Caki2 (cell line): ENCODE data around the gene FAM20C. TPM values are rescaled to one million over a fixed set of nuclear protein-coding genes. Genes with fewer than 3 reads are reported as not detected.

ENCODE experiments used
- DNase-seq: peaks from one replicate; pipeline ENCODE4 v3.0.0-alpha.2; 2015; ENCODE audit warnings: low read depth
- in situ Hi-C: cut with HindIII; loops from 2 replicates; pipeline ENCODE4 v1.10.0; 2016; ENCODE audit warnings: low sequenced_read_pairs, low pct_unique_long_range_greater_than_20kb, mixed read lengths
- total RNA-seq: library from RNA; depleted of rRNA; stranded (reverse); fragments of >200 nt; shearing (Covaris generic); gene quantifications from 2 replicates; pipeline ENCODE4 v1.2.3, GENCODE V29; 2014; ENCODE audit warnings: low replicate concordance

Gene FAM20C
- total RNA-seq, 1 experiment from 2014 or later = 28.8 TPM

DNA sequence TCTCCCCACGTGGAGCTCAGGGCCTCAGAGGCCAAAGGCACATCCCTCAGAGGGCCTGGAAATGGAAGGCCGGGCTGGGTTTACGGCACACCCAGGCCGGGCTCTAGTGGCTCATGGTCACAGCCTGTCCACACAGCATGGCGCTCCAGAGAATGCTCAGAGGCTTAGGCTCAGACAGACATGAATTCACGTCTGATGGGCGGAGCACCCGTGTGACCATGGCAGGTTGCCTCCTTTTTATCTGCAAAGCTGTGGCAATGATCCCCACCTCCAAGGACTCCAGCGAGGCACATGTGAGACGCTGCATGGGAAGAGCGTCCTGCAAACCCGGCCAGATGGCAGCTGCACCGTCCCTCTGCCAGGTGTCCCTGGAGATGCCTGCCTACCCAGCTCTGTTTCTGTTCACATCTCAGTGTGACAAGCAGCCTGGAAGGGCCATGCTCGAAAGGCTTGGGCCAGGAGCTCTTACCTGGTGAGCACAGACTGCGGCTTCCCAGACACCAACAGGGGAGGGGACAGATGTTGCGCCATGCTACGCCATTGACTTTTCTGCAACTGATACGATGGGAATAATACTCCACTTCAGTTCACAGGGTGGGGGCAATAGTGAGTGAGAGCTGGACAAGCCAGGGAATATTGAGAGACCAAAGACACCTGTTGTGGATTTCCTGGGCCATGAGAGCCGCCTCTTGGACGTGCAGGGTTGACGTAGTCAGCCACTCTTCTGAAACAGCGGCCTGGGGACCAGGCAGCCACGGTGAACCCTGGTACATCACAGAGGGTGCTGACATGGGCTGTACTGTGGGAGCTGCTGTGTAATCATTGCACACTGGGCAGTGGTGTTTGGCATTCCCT lies 34.4 kb upstream of the FAM20C start:
- no peak for DNase-seq
- in situ Hi-C loops = no loop called here

DNA sequence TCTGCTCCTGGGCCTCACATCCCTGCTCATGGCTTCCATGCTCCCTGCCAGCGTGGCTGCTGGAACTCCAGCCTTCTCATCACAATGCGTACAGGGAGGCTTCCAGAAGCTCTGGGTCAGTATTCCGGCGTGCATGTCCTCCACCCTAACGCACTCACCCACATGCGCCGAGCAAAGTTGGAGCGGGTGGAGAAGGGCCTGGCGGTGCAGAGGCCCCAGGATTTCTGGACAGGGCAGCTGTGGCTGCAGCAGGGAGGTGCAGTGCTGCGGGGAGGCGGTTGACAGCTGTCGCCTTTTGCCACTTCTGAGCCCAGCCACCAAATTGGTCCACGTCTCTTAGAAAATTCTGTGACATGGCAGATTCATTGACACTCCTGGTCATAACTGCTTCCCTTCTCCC lies 33.6 kb upstream of the FAM20C start:
- in situ Hi-C loops = no loop called here

DNA sequence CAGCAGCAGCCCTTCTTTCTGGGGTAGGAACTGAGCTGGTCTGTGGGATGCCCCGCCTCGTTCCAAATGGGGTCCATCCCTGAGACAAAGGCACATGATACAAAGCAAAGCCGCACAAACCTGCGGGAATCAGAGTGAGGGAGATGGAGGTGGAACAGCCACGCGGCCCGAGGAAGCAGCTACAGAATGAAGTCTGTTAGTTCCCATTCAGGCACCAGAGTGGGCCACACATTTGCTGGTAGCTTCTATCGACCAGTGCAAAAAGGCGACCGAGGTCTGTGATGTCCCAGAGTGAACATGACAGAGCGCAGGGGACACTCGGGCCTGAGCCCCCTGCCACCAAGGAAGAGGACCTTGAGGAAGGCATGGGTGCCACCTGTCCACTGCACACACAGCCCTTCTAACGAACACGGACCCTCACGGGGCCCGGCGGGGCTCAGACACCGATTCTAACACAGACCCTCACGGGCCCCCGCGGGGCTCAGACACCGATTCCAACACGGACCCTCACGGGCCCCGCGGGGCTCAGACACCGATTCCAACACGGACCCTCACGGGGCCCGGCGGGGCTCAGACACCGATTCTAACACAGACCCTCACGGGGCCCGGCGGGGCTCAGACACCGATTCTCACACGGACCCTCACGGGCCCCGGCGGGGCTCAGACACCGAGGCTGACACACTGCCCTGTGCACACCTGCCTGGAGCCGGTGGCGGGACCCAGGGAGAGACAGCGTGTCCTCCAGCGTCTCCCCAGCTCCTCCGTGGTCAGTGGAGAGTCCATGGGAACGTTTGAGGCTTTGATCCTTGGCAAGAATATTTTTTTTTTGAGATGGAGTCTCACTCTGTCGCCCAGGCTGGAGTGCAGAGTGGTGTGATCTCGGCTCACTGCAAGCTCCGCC lies 32.8 kb upstream of the FAM20C start:
- DNase-seq = no peak
- in situ Hi-C loops = no loop called here

More for the DNA sequence above, 33.6 kb upstream of the FAM20C start:
- DNase-seq = no peak

DNA sequence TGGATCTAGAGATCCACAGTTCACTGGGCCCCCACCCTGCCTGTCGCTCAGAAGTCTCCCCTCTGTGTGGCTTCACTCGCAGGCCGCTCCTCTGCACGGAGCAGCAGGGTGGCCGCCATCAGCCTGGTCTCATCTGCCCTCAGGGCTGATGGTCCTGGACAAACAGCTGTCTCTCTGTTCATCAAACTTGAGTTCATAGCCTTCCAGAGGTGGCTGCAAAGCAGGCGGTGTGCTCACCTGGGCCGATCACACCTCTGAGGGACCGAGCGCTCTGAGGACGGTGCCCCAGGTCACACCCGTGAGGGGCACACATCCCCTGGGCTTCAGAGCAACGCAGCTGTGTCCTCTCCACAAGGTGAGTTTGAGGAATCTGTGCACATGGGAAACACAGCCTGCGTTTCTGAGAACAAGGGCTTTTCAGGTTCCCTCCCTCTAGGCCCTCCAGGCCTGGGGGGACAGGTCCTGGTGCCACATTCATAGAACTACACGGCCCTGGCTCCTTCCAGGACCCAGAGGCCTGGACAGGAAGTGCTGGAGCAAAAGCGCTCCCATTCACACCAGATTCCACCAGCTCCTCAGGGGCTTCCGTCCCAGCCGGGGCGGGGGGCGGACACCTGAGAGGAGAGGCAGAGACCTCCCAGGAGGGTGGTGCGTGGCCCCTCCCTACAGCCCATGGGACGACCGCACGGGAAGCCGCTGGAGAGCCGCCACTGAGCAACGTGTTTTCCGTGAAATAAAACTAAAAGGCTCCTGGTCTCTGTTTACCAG lies 31.2 kb upstream of the FAM20C start:
- no peak for DNase-seq
- in situ Hi-C loops = no loop called here

DNA sequence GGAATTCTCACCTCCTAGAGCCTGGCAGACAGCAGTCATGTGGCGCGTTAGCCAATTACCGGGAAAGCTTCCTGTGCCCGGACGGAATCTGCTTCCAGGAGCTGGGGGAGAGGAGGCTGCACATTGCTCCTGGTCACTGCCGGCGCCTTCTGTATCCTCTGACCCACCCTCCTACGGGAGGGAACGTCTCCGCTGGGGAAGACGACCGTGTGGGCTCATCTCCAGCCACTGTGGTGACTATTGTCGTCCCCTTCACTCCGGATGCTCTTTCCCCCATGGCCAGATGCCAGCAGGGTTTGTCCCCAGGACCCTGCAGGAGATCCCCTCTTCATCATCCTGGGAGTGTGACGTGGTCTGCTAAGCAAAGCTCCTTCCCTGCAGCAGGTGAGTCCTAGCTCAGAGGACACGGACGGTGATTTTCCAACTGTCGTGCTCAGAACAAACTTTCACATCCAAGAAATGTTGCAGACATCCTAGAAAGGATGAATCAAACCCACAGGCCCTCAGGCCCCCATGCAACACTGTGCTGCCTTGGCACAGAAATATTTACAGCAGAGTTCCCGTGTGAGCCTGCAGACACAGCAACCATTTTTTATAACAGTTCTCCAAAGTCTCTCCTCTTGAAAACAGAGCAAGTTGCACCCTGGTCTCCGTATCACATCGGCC lies 29.6 kb upstream of the FAM20C start:
- DNase-seq = no peak
- in situ Hi-C loops = no loop called here

DNA sequence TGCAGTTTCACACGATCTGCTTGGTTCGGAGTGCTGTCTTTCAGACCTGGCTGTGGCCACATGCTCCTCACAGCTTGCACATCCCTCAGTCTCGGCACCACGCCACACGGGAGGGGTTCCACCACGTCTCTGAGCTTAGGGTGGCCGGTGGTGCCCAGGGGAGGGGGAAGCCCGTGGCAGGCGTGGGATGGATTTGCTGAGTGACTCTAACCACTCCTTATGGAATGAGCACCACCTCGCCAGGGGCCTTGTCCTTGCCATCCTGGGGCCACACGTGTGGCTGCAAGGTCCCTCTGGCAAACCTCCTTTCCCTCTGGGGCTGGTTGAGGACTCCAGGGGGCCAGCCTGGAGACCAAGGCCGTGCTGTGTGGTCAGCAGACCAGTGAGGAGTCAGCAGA lies 29.1 kb upstream of the FAM20C start:
- no peak for DNase-seq
- in situ Hi-C loops = no loop called here

DNA sequence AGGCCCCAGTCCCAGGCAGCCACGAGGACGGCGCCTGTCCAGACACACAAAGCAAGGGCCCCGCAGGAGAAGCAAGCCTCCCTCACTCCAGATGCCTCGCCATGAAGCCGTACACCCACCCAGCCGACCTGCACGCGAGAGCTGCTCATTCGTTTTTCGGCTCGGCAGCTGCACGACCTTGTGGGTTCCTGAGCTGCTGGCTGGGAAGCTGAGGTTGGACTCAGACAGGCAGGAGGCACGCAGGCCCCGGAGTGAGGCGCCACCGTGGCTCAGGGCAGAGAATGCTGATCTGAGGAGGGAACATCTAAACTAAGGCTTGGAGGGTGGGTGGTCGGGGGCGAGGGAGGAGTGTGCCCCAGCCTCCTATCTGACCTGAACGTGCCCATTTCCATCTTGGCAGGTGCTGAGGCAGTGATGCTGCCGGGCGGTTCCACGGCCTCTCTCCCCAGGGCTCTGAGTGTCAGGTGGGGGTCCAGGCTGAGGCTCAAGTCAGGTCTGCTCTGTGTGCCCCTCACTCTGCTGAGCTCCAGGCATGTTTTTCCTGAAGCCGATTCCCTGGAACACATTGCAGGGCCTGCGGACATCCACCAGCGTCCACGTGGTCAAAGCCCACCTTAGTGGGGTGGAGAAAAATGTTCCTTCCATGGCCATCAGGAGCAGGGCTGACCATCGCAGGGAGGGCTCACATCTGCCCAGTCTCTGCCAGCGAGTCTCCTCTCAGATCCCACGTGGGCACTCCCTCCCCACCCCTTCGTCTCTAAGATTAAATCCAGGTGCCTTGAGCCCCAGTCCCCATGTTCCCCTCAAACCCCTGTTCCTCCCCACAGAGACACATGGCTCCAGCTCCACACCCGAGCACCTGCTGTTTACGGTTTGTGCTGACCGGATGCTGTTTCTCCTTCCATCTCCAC lies 28.1 kb upstream of the FAM20C start:
- in situ Hi-C loops = no loop called here
- DNase-seq = no peak

DNA sequence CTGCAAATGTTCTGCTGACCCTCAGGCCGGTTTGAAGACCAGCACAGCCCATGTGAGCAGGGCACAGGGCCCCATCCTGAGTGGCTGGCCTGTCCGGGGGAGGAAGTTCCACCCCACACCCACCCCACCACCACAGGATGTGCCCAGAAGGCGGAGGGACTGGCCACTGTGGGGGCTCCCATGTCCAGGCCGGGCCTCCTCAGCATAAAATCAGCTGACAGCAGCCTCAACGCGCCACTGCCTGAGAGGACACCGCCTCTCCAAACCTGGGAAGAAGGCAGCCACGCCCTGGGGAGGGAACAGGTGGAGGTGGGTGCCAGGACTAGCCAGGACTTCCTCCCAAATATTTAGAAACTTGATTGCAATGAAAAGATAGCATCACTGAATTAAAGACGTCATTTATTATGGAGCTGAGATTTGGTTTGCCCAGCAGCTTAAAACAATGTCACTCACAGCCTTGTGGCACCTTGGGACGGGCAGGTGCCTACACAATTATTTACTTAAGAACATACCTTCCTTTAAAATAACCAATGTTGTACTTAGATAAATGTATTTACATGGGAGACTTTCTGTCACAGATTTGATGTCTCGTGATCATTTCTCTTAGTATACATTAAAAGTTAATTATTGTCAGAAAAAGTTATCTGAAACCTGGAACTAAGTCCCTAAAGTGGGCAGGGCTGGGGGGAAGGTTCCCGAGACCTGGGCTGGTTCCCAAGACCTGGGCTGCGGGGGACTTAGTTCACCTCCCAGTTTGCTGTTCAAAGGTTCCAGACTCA lies 27.3 kb upstream of the FAM20C start:
- in situ Hi-C loops = no loop called here
- no peak for DNase-seq

DNA sequence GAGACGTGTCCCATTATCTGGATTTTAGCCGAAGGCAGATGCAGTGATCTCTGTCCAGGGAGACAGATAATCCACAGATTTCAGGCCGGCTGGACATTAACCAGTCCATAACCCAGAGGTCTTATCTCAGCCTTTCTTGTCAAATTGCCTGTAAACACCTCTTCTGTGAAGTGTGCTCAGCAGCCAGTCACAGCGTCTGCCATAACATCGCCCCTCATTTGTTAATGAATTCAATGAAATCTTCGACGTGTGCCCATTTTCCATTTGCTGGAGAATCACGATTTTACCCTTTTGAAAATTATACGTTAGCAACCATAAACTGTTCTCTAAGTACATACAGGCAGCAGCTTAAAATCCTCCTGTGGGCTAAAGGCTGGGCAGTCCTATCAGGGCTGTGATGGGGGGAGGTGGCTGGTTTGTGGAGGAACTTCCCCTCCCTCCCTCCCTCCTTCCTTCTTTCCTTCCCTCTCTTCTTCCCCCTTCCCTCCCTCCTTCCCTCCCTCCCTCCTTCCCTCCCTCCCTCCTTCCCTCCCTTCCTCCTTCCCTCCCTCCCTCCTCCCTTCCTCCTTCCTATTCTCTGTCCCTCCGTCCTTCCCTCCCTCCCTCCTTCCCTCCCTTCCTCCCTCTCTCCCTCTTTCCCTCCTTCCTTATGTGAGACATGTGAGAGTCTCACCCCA lies 26.6 kb upstream of the FAM20C start:
- DNase-seq = no peak

DNA sequence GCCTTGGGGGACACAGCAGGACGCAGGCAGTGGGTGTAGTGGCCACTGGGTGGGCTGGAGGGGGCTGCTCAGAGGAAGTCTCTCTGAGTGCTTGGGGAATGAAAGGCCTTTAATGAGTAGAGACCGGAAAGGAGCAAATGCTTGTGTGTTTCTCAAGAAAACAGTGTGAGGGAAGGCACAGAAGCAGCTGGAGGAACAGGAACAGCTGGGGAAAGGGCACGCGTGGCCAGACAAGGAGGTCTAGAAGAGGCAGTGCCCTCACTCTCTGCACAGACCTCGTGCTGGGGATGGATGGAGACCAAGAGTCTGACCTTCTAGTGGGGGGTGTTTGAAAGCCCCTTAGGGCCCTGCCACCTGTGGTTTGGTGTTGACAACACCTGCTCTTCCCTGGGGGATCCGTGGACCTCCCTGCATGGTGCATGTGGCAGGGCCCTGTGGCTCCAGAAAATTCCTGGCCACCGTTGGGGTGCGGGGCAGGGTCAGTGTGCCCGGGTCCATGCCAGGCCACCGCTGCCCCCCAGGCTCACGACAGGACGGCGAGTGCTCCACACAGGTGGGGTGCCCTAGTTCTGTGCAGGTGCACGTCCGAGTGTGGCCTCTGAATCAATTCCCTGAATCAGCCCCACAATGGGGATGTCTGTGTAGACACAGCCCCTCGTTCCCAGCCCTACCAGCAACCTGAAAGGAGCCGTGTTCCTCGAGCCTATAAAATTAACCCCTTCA lies 25.9 kb upstream of the FAM20C start:
- DNase-seq = no peak
- in situ Hi-C loops = no loop called here

More for the DNA sequence above, 26.6 kb upstream of the FAM20C start:
- in situ Hi-C loops = no loop called here

DNA sequence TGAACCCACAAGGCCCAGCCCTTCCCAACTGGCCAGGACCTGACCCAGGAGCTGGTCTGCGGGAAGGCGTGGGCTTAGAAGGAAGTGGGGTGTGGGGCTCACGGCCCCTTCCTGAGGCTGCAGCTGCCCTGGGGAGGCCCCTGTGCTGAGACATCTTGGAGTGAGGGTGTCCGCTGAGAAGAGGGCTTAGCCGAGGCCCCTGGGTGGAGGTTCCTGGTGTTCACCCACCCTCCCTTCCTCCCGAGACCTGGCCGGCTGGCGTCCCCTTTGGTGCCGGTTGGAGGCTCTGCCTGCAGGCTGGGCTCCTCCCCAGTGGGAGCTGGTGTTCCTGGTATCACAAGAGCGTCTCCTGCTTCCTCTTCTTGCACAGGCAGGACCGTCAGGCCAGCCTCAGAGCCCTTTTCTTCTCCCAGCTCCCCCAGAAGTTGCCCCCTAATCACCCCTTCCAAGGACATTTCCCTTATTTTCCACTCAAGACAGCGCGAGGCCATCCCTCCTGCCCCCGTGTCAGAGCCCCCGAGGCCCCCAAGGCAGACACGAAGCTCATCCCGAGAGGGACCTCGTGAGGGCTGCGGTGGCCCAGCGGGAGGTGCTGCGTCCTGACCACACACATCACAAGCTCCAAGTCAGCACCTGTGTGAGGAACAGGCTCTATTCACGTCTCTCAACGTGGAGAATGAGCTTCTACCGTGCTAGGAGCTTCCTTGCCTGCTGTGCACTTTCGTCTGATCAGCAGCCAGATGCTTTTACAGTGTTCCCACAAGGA lies 25.1 kb upstream of the FAM20C start:
- no peak for DNase-seq
- in situ Hi-C loops = no loop called here

DNA sequence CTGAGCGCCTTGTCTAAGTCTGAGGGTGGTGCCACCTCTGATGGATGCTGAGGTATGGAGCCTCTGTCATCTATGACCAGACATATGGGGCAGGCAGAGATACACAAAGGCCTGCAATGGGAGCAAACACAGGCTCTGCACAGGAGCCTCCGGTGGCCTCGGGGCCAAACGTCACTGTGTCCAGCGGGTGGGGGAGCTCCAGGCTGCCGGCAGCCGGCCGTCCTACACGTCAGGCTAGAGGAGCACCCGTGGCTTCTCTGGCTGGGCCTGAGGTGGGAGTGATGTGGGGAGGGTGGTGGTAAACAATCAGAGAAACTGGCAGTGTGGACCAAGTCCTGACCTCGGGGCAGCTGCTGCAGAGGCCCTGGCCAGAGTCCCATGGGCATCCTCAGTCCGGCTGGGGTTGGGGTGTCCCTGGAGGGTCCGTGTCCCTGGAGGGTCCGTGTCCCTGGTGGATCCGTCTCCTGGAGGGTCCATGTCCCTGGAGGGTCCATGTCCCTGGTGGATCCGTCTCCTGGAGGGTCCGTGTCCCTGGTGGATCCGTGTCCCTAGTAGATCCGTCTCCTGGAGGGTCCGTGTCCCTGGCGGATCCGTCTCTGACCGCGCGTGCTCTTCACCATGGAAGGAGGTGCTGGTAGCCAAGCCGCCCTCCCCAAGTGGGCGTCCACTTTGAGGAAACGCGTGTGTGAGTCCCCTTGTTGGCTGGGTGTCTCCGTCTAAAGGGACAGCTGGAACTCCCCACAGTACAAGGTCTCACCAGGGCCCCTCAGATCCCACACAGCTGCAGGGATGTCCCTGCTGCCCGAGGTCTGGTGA lies 24.2 kb upstream of the FAM20C start:
- in situ Hi-C loops = no loop called here
- no peak for DNase-seq

DNA sequence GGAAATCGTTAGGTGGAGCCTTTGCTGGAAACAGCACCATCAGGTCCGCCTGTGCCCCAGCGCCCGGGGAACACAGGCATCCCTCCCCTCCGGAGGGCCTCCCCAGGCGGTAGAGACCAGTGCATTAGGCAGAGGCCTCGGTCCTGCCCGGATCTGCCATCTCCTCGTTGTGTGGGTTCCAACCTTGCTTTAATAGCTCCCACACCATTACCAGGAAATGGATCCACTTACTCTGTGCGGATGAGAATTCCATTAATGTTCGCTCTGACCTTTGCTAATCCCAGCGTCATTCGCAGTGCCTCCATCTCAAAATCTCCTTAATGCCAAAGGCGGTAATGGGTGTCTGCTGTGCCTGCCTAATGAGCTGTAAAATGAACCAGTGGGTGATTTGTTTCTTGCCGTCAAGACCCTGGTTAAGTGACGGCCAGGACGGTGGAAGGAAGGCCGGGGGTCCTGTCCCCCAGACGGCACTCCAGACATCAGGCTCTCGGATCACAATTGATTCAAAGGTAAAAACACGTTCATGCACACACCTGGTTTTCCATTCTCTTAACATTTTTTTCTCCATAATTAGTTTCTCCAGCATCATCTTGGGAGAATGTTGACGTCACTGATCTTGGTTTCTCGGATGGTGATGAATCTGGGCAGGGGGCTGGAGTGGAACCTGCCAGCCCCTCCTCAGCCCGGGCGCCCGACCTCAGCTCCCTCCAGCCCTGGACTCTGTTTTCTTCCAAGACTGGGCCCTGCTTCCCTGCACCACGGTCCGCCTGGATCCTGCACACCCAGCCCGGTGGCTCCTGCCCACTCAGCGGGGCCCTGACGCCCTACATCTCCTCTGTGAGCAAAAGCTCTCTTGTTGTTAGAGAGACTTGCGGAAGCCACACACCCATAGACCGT lies 22.8 kb upstream of the FAM20C start:
- in situ Hi-C loops = no loop called here
- DNase-seq = no peak
